Left lung (tissue), 10 donors: ENCODE results near the gene CCDC30. TPM values are rescaled to one million over a fixed set of nuclear protein-coding genes. Genes with fewer than 3 reads are reported as not detected.

Experiments used
- ATAC-seq: fragments of 200-7000 bp; cut with Tn5 transposase; one replicate; pipeline ENCODE4 v1.9.1; 2020; ENCODE audit warnings: moderate library complexity
- DNase-seq, 4 donors: peaks; one replicate each; pipeline ENCODE4 v3.0.0-alpha.2; 2013 to 2020
- H3K27ac ChIP-seq, 2 donors: fragments of 200-600 bp; sonication (generic) in 1 of 2; one replicate each; pipeline versions ENCODE4 v1.5.0 to v1.8.0; 2020 to 2021
- H3K27me3 ChIP-seq, 2 donors: fragments of 200-600 bp; sonication (generic) in 1 of 2; one replicate each; pipeline versions ENCODE4 v1.5.0 to v1.8.0; 2020 to 2021
- H3K36me3 ChIP-seq, 2 donors: fragments of 200-600 bp; sonication (generic) in 1 of 2; one replicate each; pipeline versions ENCODE4 v1.5.0 to v1.8.0; 2020 to 2021
- H3K4me1 ChIP-seq, 2 donors: fragments of 200-600 bp; one replicate each; pipeline ENCODE4 v1.8.0; 2021
- H3K4me3 ChIP-seq, 2 donors: fragments of 200-600 bp; sonication (generic) in 1 of 2; one replicate each; pipeline versions ENCODE4 v1.5.0 to v1.8.0; 2020 to 2021; ENCODE audit warnings: mild to moderate bottlenecking in 1 of 2
- H3K9me3 ChIP-seq, 2 donors: fragments of 200-600 bp; sonication (generic) in 1 of 2; one replicate each; pipeline versions ENCODE4 v1.5.0 to v1.8.0; 2020 to 2021
- intact Hi-C, 2 donors: fragments of 100-400 bp; cut with DNase I; formaldehyde crosslinking; loops; one replicate each; pipeline versions ENCODE4 v1.11.2 to v1.14.2; 2022
- polyA plus RNA-seq, 6 donors: library from polyadenylated mRNA; unstranded; fragments of 120-200 nt; gene quantifications; one replicate each; pipeline ENCODE4 v1.2.1, GENCODE V29; 2013; ENCODE audit not compliant: insufficient read length in 6 of 6
- total RNA-seq, 2 donors: library from RNA; stranded (reverse); fragmentation: NEBNext Ultra II Directional; extraction: Animal tissue kit (Norgen Biotek cat#: 25700); gene quantifications; one replicate each; pipeline ENCODE4 v1.2.1, GENCODE V29; 2021
- TF ChIP-seq, protein P1 (sequence below), 2 donors: fragments of 200-600 bp; sonication (generic) in 1 of 2; IDR thresholded peaks; one replicate each; pipeline versions ENCODE4 v1.5.0 to v1.8.0; 2021; ENCODE audit warnings: antibody characterized with exemption in 2 of 2
- donor health status: DM: no; HTN: yes; CAD: no.
- donor health status: DM: no; HTN: no; CAD: no.

The CCDC30 gene
- total and polyA plus RNA-seq, 8 donors: 4.5 to 16.2 (median 12.3) TPM

DNA sequence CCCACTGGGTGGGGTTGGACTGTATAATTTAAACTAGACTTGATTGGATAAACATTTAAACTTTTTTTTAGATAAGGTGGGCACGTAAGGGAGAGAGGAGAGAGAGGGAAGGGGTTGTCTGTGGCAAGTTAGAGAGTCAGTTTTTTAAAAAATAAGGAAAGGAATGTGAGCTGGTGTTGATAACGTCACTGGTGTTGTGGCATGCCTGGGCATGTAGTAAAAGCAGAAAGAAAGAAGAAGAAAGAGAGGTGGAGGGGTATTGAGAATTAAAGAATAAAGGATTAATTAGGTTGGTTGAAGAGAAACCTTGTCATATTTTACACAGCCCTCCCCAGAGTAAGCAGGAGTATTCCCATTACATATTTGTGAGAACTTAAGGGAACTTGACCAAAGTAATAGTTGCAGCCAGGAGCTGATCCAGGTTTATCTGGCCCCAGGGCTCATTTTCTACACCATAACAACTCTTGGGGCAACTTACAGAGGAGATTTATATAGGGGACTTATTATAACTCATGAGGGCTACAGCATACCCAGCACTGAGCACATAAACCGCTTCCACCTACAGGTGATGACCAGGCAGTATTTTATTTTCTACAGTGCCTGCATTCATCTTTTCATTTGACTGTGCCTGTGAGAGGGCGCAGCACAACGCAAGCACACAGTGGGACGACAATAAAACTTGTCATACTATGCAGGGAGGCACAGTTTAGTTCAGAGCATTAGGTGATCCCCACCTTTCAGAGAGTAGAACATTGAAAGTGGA lies 70.2 kb downstream of the CCDC30 start:
- intact Hi-C loops: no loop called here
- Histone ChIP-seq H3K4me3 (no peak overlapping the region), H3K36me3 (peaks cover 0 to 7% of the 10 kb centered on the region in 2 donors), H3K27ac (no peak overlapping the region), H3K4me1 (peaks cover 0 to 9% of the 10 kb centered on the region in 2 donors), H3K9me3 (peaks cover 0 to 4% of the 10 kb centered on the region in 2 donors), H3K27me3 (no peaks in the 10 kb centered on the region)
- no peak for ATAC-seq
- no peak for DNase-seq
- TF ChIP-seq, protein P1, sequence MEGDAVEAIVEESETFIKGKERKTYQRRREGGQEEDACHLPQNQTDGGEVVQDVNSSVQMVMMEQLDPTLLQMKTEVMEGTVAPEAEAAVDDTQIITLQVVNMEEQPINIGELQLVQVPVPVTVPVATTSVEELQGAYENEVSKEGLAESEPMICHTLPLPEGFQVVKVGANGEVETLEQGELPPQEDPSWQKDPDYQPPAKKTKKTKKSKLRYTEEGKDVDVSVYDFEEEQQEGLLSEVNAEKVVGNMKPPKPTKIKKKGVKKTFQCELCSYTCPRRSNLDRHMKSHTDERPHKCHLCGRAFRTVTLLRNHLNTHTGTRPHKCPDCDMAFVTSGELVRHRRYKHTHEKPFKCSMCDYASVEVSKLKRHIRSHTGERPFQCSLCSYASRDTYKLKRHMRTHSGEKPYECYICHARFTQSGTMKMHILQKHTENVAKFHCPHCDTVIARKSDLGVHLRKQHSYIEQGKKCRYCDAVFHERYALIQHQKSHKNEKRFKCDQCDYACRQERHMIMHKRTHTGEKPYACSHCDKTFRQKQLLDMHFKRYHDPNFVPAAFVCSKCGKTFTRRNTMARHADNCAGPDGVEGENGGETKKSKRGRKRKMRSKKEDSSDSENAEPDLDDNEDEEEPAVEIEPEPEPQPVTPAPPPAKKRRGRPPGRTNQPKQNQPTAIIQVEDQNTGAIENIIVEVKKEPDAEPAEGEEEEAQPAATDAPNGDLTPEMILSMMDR (IDR thresholded peaks at IDR 0.05): no peak

DNA sequence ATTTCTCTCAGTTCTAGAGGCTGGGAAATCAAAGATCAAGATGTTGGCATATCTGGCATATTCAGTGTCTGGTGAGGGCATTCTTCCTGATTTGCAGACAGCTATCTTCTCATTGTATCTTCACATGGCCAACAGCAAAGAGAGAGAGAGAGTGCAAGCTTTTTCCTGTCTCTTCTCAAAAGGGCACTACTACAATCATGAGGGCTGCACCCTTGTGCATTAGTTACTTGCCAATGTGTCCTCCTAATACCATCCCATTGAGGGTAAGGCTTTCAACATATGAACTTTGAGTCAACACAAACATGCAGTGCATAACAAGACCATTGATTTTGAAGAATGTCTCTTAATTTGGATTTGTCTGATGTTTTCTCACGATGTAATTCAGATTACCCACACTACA lies 78.0 kb downstream of the CCDC30 start:
- H3K4me1 ChIP-seq: no peaks in the 10 kb centered on the region
- peaks cover 0 to 7% of the 10 kb centered on the region in 2 donors for H3K36me3 ChIP-seq
- H3K27ac ChIP-seq: no peak overlapping the region
- ATAC-seq (no peak), DNase-seq (no peak)
- intact Hi-C loops: no loop called here
- no peak overlapping the region for H3K4me3 ChIP-seq
- TF ChIP-seq, protein P1 (IDR thresholded peaks at IDR 0.05): no peak
- H3K27me3 ChIP-seq: no peaks in the 10 kb centered on the region
- H3K9me3 ChIP-seq: peaks cover 0 to 4% of the 10 kb centered on the region in 2 donors

DNA sequence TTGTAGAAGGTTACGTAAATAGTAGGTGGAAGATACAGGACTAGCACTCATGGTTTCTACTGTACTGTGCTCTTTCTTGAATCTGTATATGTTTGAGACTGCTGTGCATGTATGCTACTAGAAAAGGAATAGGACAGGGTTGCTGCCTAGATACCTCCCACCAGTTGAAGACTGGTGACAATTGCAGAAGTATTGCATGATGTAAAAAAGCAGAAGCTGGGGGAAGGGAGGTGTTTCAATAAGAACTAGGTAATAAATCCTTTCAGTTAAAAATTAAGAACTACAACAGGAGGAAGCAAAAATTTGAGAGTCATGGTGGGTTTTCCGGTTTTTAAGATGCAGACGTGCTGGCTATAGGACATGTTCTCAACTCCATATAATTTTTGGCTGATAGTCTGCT lies 88.1 kb downstream of the CCDC30 start:
- intact Hi-C loops: no loop called here
- ATAC-seq: no peak

DNA sequence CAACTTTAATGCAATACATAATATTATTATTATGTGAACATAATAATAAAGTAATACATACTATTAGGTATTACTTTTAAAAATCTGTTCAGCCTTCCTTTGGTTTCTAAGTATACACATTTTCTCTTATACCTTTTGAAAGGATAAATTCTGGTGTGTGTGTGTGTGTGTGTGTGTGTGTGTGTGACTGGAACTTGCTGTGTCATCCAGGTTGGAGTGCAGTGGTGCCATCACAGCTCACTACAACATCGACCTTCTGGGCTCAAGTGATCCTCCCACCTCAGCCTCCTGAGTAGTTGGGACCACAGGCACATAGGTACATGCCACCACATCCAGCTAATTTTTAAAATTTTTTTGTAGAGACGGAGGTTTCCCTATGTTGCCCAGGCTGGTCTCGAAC lies 88.5 kb downstream of the CCDC30 start:
- no peak for ATAC-seq
- H3K27ac ChIP-seq: no peak overlapping the region
- H3K36me3 ChIP-seq: no peaks in the 10 kb centered on the region
- TF ChIP-seq, protein P1 (IDR thresholded peaks at IDR 0.05): no peak
- no peak overlapping the region for H3K4me3 ChIP-seq
- no peak for DNase-seq
- intact Hi-C loops: no loop called here
- H3K4me1 ChIP-seq: no peaks in the 10 kb centered on the region
- H3K27me3 ChIP-seq: no peaks in the 10 kb centered on the region
- H3K9me3 ChIP-seq: no peaks in the 10 kb centered on the region

More for the DNA sequence above, 88.1 kb downstream of the CCDC30 start:
- Histone ChIP-seq H3K4me1 (no peaks in the 10 kb centered on the region), H3K27ac (no peak overlapping the region), H3K36me3 (no peaks in the 10 kb centered on the region), H3K27me3 (no peaks in the 10 kb centered on the region), H3K4me3 (no peak overlapping the region), H3K9me3 (no peaks in the 10 kb centered on the region)
- no peak for DNase-seq
- TF ChIP-seq, protein P1 (IDR thresholded peaks at IDR 0.05): no peak

DNA sequence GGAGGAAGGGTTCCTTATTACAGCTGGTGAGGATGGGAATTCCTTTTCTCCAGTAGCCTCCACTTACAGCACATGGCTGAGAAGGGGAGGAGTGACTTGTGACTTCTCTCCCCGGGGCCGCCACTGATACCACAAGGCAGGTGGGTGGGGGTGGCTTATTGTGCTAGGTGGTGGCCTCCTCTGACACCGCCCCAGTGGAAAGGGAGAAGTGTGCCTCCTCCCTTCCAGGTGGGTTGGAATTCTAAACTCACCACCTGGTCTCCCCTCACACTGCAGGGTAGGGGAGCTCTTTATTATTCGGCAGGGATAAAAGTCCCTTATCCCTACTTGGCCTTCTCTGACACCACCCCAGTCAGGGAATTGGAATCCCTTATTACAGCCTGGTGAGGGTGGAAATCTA lies 89.5 kb downstream of the CCDC30 start:
- DNase-seq (no peak), ATAC-seq (no peak)
- Histone ChIP-seq H3K4me1 (no peaks in the 10 kb centered on the region), H3K36me3 (no peaks in the 10 kb centered on the region), H3K4me3 (no peak overlapping the region), H3K27me3 (no peaks in the 10 kb centered on the region), H3K27ac (no peak overlapping the region), H3K9me3 (no peaks in the 10 kb centered on the region)
- TF ChIP-seq, protein P1 (IDR thresholded peaks at IDR 0.05): no peak
- intact Hi-C loops: no loop called here
